ENCODE data around the gene PARP9. TPM values are rescaled to one million over a fixed set of nuclear protein-coding genes. Genes with fewer than 3 reads are reported as not detected.

Gene PARP9
- total and polyA plus RNA-seq, 4 donors: 13.1 to 19.8 (median 15.6) TPM

DNA sequence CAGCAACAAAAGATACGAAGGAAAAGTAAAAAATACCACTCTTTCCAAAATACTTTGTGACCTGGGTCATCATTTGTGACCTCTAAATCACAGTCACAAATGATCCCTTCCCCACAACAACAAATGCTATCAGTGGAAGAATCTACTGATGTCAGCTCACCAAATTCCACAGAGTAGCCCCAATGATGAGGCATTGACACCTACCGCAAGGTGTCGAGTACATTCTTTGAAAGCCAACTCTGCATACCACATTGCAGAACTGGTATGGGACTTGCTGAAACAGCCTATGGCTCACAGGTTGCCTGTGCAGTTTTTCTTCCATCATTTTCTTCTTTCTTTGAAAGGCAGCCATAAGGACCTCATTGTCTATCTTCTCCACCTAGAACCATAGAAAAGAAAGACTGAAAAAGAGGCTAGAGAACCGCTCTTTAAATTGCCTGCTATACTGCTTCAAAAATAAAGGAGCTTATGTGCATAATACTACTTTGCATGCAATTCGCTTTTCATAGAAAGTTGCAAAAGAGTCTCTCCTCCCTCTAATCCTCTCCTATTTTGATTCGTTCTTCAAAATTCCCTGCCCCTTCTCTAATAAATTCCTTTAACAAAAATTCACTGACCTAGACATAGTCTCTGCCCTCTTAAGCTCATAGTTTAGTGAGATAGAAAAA lies 28.0 kb downstream of the PARP9 start:
- no peaks in the 10 kb centered on the region for H3K9me3 ChIP-seq (ENCODE audit: control insufficient read depth, insufficient read depth, low read length)
- DNase-seq (ENCODE audit: low read depth in 4 of 6, low spot score in 6 of 6): no peak
- no peaks in the 10 kb centered on the region for H3K4me1 ChIP-seq (ENCODE audit: control insufficient read depth, insufficient read depth, low read length)
- H3K36me3 ChIP-seq (ENCODE audit: control insufficient read depth, insufficient read depth, low read length): peaks cover 7% of the 10 kb centered on the region
- no peak overlapping the region for H3K4me3 ChIP-seq (ENCODE audit: low read depth, low read length)
- WGBS (ENCODE audit: insufficient coverage): 77% methylated on average over 2 of the region's 6 CpGs
- H3K27ac ChIP-seq (ENCODE audit: low read depth, low read length): no peak overlapping the region
- H3K27me3 ChIP-seq (ENCODE audit: control insufficient read depth, insufficient read depth, low read length): no peaks in the 10 kb centered on the region

DNA sequence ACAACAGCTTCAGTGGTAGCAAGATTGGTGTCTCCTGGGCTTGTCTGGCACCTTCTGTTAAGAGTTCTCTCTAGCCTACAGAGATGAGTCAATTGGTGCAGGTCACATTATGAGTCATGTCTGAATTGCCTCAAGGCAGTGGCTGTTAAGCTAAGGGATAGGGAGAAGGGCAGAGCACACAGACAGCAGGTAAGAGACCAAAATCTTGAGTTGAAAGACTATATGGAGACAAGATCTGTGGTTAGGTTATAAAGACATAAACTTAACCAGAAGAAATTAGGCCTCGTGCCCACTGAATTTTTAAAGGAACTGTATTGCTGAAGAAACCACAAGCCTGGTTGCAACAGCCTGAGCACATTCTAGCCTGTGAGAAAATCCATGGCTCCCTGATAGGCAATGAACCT lies 30.2 kb downstream of the PARP9 start:
- WGBS (ENCODE audit: insufficient coverage): no CpG with 5 or more reads among the region's 1 CpG
- no peak overlapping the region for H3K4me3 ChIP-seq (ENCODE audit: low read depth, low read length)
- peaks cover 4% of the 10 kb centered on the region for H3K36me3 ChIP-seq (ENCODE audit: control insufficient read depth, insufficient read depth, low read length)
- no peak for DNase-seq (ENCODE audit: low read depth in 4 of 6, low spot score in 6 of 6)
- H3K4me1 ChIP-seq (ENCODE audit: control insufficient read depth, insufficient read depth, low read length): no peaks in the 10 kb centered on the region
- no peaks in the 10 kb centered on the region for H3K27me3 ChIP-seq (ENCODE audit: control insufficient read depth, insufficient read depth, low read length)
- no peak overlapping the region for H3K27ac ChIP-seq (ENCODE audit: low read depth, low read length)
- H3K9me3 ChIP-seq (ENCODE audit: control insufficient read depth, insufficient read depth, low read length): no peaks in the 10 kb centered on the region

DNA sequence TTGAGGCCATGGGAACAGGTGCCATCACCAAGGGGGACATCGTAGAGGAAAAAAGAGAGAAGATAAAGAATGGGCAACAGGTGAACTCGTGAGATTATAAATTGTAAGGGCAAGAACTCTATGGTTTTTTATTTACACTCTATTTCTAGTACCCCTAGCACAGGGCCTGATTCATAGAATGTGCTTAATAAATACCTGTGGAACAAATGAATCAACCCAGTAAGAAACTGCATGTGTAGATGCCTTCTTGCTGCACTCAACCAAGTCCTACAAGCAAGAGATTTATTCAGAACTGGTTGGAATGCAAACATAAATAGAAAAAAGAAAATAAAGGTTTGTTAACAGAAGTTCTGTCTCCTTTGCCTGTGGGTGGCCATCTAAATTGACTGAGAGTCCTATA lies 30.6 kb downstream of the PARP9 start:
- no CpG with 5 or more reads among the region's 2 CpGs for WGBS (ENCODE audit: insufficient coverage)
- no peak overlapping the region for H3K4me3 ChIP-seq (ENCODE audit: low read depth, low read length)
- no peaks in the 10 kb centered on the region for H3K9me3 ChIP-seq (ENCODE audit: control insufficient read depth, insufficient read depth, low read length)
- H3K27me3 ChIP-seq (ENCODE audit: control insufficient read depth, insufficient read depth, low read length): no peaks in the 10 kb centered on the region
- H3K27ac ChIP-seq (ENCODE audit: low read depth, low read length): no peak overlapping the region
- H3K36me3 ChIP-seq (ENCODE audit: control insufficient read depth, insufficient read depth, low read length): peaks cover 4% of the 10 kb centered on the region
- DNase-seq (ENCODE audit: low read depth in 4 of 6, low spot score in 6 of 6): no peak
- H3K4me1 ChIP-seq (ENCODE audit: control insufficient read depth, insufficient read depth, low read length): no peaks in the 10 kb centered on the region

DNA sequence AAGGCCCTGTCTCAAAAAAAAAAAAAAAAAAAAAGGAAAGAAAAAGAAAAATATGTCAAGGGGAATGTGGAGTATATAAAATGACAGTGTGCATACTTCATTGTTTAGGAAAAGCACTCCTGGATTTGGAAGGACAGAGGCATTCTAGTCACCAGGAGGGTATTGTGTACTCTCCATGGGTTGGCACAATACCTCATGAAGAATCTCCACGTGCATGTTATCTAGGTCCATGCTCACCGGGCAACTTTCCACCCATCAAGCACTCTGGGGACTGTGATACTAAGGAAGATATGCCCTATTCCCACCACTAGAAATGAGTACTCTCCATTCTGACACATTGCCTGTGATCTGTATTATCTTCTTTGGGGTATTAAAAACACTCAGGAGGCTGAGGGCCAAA lies 33.9 kb downstream of the PARP9 start:
- peaks cover 4% of the 10 kb centered on the region for H3K36me3 ChIP-seq (ENCODE audit: control insufficient read depth, insufficient read depth, low read length)
- H3K27me3 ChIP-seq (ENCODE audit: control insufficient read depth, insufficient read depth, low read length): no peaks in the 10 kb centered on the region
- no peaks in the 10 kb centered on the region for H3K9me3 ChIP-seq (ENCODE audit: control insufficient read depth, insufficient read depth, low read length)
- DNase-seq (ENCODE audit: low read depth in 4 of 6, low spot score in 6 of 6): no peak
- H3K4me3 ChIP-seq (ENCODE audit: low read depth, low read length): no peak overlapping the region
- no peaks in the 10 kb centered on the region for H3K4me1 ChIP-seq (ENCODE audit: control insufficient read depth, insufficient read depth, low read length)
- WGBS (ENCODE audit: insufficient coverage): no CpG with 5 or more reads among the region's 2 CpGs
- H3K27ac ChIP-seq (ENCODE audit: low read depth, low read length): no peak overlapping the region

DNA sequence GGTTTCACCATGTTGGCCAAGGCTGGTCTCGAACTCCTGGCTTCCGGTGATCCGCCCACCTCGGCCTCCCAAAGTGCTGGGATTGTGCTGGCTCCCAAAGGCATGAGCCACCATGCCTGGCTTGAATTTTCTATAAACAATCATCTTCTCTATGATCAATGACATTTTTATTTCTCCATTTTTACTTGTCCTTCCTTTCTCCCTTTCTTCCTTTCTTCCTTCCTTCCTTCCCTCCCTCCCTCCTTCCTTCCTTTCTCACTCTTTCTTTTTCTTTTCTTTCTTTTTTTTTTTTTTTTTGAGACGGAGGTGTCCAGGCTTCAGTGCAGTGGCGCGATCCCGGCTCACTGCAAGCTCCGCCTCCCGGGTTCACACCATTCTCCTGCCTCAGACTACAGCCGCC lies 40.8 kb downstream of the PARP9 start:
- 98% methylated on average over 4 of the region's 11 CpGs for WGBS (ENCODE audit: insufficient coverage)
- Histone ChIP-seq H3K4me3 (ENCODE audit: low read depth, low read length) (no peak overlapping the region), H3K9me3 (ENCODE audit: control insufficient read depth, insufficient read depth, low read length) (no peaks in the 10 kb centered on the region), H3K27ac (ENCODE audit: low read depth, low read length) (no peak overlapping the region), H3K27me3 (ENCODE audit: control insufficient read depth, insufficient read depth, low read length) (no peaks in the 10 kb centered on the region), H3K4me1 (ENCODE audit: control insufficient read depth, insufficient read depth, low read length) (no peaks in the 10 kb centered on the region), H3K36me3 (ENCODE audit: control insufficient read depth, insufficient read depth, low read length) (no peaks in the 10 kb centered on the region)
- no peak for DNase-seq (ENCODE audit: low read depth in 4 of 6, low spot score in 6 of 6)

DNA sequence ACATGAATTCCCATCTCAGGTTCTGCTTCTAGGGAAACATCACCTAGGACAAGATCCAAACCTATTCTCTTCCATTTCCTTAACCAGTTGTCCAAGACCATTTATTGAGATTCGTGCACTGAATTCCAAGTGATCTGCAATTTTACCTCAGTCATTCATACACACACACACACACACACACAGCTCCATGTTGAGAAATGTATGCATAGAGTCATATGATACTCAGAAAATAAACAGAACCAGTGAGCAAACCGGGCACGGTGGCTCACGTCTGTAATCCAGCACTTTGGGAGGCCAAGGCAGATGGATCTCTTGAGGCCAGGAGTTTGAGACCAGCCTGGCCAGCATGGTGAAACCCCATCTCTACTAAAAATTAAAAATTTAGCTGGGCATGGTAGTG lies 43.2 kb downstream of the PARP9 start:
- no peaks in the 10 kb centered on the region for H3K27me3 ChIP-seq (ENCODE audit: control insufficient read depth, insufficient read depth, low read length)
- 96% methylated on average over 3 of the region's 4 CpGs for WGBS (ENCODE audit: insufficient coverage)
- H3K27ac ChIP-seq (ENCODE audit: low read depth, low read length): no peak overlapping the region
- no peak for DNase-seq (ENCODE audit: low read depth in 4 of 6, low spot score in 6 of 6)
- H3K4me3 ChIP-seq (ENCODE audit: low read depth, low read length): no peak overlapping the region
- no peaks in the 10 kb centered on the region for H3K4me1 ChIP-seq (ENCODE audit: control insufficient read depth, insufficient read depth, low read length)
- H3K9me3 ChIP-seq (ENCODE audit: control insufficient read depth, insufficient read depth, low read length): no peaks in the 10 kb centered on the region
- no peaks in the 10 kb centered on the region for H3K36me3 ChIP-seq (ENCODE audit: control insufficient read depth, insufficient read depth, low read length)

DNA sequence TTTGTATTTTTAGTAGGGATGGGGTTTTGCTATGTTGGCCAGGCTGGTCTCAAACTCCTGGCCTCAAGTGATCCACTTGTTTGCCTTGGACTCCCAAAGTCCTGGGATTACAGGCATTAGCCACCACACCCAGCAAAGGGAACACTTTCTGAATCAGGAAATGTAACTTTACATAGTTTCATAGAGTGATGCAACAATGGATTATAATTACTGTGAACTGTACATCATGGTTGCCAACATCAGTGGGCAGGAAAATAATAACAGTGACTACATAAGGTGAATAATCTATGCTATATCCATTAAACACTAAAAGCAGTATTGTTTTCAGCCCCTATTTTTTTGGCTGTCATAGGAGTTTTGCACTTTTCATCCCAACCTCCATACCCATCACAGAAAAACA lies 44.4 kb downstream of the PARP9 start:
- Histone ChIP-seq H3K4me1 (ENCODE audit: control insufficient read depth, insufficient read depth, low read length) (no peaks in the 10 kb centered on the region), H3K27me3 (ENCODE audit: control insufficient read depth, insufficient read depth, low read length) (no peaks in the 10 kb centered on the region), H3K4me3 (ENCODE audit: low read depth, low read length) (no peak overlapping the region), H3K9me3 (ENCODE audit: control insufficient read depth, insufficient read depth, low read length) (no peaks in the 10 kb centered on the region), H3K27ac (ENCODE audit: low read depth, low read length) (no peak overlapping the region), H3K36me3 (ENCODE audit: control insufficient read depth, insufficient read depth, low read length) (no peaks in the 10 kb centered on the region)
- DNase-seq (ENCODE audit: low read depth in 4 of 6, low spot score in 6 of 6): no peak

DNA sequence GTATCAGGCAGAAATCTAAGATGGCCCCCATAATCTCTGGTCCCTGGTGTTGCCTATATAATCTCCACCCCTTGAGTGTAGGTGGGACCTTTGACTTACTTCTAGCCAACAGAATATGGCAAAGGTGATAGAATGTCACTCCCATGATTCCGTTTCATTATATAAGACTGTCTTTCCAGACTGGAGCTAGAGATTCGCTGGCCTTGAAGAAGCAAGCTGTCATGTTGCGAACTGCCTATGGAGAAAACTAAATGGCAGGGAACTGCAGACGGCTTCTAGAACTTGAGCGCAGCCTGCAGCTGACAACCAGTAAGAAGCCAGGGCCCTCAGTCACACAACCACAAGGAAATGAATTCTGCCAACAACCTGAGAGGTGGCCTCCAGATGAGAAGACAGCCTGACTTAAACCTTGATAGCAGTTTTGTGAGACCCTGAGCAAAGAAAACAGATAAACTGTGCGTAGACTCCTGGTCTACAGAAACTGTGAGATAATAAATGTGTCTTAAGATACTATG lies 47.2 kb downstream of the PARP9 start:
- H3K27ac ChIP-seq (ENCODE audit: low read depth, low read length): no peak overlapping the region
- H3K4me1 ChIP-seq (ENCODE audit: control insufficient read depth, insufficient read depth, low read length): peaks cover 10% of the 10 kb centered on the region
- 93% methylated on average over 5 of the region's 6 CpGs for WGBS (ENCODE audit: insufficient coverage)
- no peak overlapping the region for H3K4me3 ChIP-seq (ENCODE audit: low read depth, low read length)
- H3K36me3 ChIP-seq (ENCODE audit: control insufficient read depth, insufficient read depth, low read length): no peaks in the 10 kb centered on the region
- no peaks in the 10 kb centered on the region for H3K9me3 ChIP-seq (ENCODE audit: control insufficient read depth, insufficient read depth, low read length)
- H3K27me3 ChIP-seq (ENCODE audit: control insufficient read depth, insufficient read depth, low read length): no peaks in the 10 kb centered on the region
- DNase-seq (ENCODE audit: low read depth in 4 of 6, low spot score in 6 of 6): no peak

DNA sequence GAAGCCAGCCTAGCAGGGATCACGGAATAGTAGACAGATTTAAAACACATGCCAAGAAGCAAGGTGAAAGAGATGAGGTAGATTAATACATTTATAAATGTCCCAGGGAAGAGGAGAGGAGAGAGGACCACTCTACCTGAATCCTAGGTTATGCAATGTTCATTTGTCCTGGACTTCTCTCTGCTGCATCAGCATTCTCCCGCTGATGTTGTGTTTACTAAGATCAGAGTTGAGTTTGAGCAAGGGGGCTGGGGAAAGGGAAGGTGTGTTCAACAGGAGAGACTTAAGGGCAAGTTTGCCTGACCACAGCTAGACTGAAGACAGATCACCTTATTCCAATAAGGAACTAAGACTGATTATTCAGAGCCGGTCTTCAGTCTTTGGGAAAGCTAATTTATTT lies 48.2 kb downstream of the PARP9 start:
- WGBS (ENCODE audit: insufficient coverage): 80% methylated on average over 1 of the region's 3 CpGs
- Histone ChIP-seq H3K4me1 (ENCODE audit: control insufficient read depth, insufficient read depth, low read length) (peaks cover 10% of the 10 kb centered on the region), H3K27ac (ENCODE audit: low read depth, low read length) (no peak overlapping the region), H3K36me3 (ENCODE audit: control insufficient read depth, insufficient read depth, low read length) (no peaks in the 10 kb centered on the region), H3K4me3 (ENCODE audit: low read depth, low read length) (no peak overlapping the region), H3K9me3 (ENCODE audit: control insufficient read depth, insufficient read depth, low read length) (no peaks in the 10 kb centered on the region), H3K27me3 (ENCODE audit: control insufficient read depth, insufficient read depth, low read length) (no peaks in the 10 kb centered on the region)
- DNase-seq (ENCODE audit: low read depth in 4 of 6, low spot score in 6 of 6): no peak

DNA sequence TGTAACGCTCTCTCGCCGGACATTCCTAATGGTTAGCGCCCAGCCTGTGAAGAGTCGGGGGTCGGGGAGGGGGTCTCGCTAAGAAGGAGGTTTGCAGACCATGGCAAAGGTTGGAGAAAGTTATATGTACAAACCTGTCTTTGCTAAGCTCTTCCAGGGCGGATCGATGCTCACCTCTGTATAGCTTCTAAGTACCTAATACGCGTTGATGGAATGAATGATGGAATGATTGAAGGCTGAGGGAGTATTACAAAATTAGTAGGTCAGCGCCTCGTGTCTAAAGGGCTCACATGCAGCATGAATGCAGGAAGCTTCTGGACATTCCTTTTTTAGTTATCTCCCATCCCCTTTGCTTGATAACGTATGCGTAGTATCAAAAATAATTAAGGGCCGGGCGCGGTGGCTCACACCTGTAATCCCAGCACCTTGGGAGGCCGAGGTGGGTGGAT lies 49.1 kb downstream of the PARP9 start:
- no peak overlapping the region for H3K27ac ChIP-seq (ENCODE audit: low read depth, low read length)
- 17% methylated on average over 10 of the region's 19 CpGs for WGBS (ENCODE audit: insufficient coverage)
- no peaks in the 10 kb centered on the region for H3K9me3 ChIP-seq (ENCODE audit: control insufficient read depth, insufficient read depth, low read length)
- no peak for DNase-seq (ENCODE audit: low read depth in 4 of 6, low spot score in 6 of 6)
- peaks cover 10% of the 10 kb centered on the region for H3K4me1 ChIP-seq (ENCODE audit: control insufficient read depth, insufficient read depth, low read length)
- H3K27me3 ChIP-seq (ENCODE audit: control insufficient read depth, insufficient read depth, low read length): no peaks in the 10 kb centered on the region
- H3K4me3 ChIP-seq (ENCODE audit: low read depth, low read length): peak overlapping the region; percentile 60
- no peaks in the 10 kb centered on the region for H3K36me3 ChIP-seq (ENCODE audit: control insufficient read depth, insufficient read depth, low read length)

All from spinal cord (tissue), 10 donors.